Measurements from ENCODE around the gene NF2. TPM values are rescaled to one million over a fixed set of nuclear protein-coding genes. Genes with fewer than 3 reads are reported as not detected.
"Not testable (repeated sequence)": the region's sequence is repeated elsewhere in the genome, so short reads cannot be mapped to it uniquely, and the experiment has no call there.

The NF2 gene
- total RNA-seq, 1 experiment from 2014 or later, result 56.9 TPM

DNA sequence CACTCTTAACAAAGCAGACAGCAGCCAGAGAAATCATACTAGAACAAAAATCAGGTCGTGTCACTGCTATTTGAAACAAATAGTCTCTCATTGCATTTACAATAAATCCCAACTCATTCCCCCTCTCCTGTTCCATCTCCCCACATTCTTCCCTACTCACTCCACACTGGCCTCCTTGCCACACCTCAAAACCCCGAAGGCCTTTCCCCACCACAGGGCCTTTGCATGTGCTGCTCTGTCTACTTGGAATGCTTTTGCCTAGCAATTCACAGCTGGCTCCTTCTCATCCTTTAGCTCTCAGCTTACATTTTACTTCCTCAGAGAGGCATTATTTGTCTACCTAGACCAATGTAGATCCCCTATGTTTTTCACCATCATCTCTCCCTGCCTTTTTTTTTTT lies 43.6 kb upstream of the NF2 start (continued):
- no peak for TF ChIP-seq NFE2L1 (CRISPR knock-in tag; IDR thresholded peaks at IDR 0.05)
- TF ChIP-seq FOXJ3 (CRISPR knock-in tag; IDR thresholded peaks at IDR 0.05; ENCODE audit: borderline replicate concordance), result no peak
- no peak for TF ChIP-seq OVOL2 (CRISPR knock-in tag; IDR thresholded peaks at IDR 0.05; ENCODE audit: borderline replicate concordance)
- no peak for TF ChIP-seq SMAD3 (CRISPR knock-in tag; IDR thresholded peaks at IDR 0.05; ENCODE audit: borderline replicate concordance)

DNA sequence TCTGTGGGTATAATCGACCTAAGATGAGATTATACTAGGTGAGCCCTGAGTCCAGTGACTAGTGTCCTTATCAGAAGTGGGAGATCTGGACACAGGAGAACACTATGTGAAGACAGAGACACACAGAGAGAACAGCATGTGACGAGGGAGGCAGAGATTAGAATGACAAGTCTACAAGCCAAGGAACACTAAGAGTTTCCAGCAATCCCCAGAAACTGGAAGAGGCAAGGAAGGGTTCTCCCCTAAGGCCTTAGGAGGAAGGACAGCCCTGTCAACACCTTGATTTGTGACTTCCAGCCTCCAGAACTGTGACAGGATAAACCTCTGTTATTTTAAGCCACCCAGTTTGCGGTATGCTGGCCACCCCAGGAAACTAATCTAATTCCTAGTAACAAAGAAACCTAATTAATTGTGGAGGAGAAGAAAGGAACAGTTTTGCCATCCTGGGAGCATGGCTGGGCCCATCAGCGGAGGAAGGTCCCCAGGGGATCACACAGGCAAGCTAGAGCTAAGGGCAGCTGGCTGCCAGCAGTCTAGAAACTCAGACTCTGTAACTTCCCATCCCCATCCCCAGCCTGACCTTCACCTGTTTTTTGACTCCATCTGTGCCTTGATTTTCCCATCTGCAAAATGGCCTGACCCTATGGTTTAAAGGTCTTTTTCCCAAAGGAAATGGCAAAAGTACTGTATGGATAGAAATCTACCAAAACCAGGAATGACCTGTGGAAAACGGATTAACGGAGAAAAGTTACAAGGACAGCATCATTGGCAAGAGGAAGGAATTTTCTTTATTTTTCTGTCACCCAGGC lies 39.6 kb upstream of the NF2 start:
- Mint-ChIP-seq H3K9me3 (no peaks in the 10 kb centered on the region), H3K4me3 (no peak overlapping the region), H3K4me1 (no peaks in the 10 kb centered on the region), H3K27me3 (ENCODE audit: low read depth) (no peaks in the 10 kb centered on the region), H3K27ac (no peak overlapping the region), H3K36me3 (peaks cover 60% of the 10 kb centered on the region)
- ATAC-seq (no peak), DNase-seq (ENCODE audit: low spot score) (no peak)
- CTCF ChIA-PET, result no interaction called here
- POLR2A ChIA-PET, result no interaction called here
- TF ChIP-seq, protein P1, sequence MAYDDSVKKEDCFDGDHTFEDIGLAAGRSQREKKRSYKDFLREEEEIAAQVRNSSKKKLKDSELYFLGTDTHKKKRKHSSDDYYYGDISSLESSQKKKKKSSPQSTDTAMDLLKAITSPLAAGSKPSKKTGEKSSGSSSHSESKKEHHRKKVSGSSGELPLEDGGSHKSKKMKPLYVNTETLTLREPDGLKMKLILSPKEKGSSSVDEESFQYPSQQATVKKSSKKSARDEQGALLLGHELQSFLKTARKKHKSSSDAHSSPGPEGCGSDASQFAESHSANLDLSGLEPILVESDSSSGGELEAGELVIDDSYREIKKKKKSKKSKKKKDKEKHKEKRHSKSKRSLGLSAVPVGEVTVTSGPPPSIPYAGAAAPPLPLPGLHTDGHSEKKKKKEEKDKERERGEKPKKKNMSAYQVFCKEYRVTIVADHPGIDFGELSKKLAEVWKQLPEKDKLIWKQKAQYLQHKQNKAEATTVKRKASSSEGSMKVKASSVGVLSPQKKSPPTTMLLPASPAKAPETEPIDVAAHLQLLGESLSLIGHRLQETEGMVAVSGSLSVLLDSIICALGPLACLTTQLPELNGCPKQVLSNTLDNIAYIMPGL (CRISPR knock-in tag; IDR thresholded peaks at IDR 0.05), result no peak

DNA sequence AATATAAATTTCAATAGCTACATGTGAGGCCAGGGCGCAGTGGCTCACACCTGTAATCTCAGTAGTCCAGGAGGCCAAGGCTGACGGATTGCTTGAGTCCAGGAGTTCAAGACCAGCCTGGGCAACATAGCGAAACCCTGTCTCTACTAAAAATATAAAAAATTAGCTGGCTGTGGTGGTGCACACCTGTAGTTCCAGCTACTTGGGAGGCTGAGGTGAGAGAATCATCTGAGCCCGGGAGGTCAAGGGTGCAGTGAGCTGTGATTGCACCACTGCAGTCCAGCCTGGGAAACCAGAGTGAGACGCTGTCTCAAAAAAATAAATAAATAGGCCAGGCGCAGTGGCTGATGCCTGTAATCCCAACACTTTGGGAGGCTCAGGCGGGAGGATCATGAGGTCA lies 36.9 kb upstream of the NF2 start:
- CTCF ChIA-PET; H3K27me3 Mint-ChIP-seq (ENCODE audit: low read depth); H3K4me3 Mint-ChIP-seq; H3K4me1 Mint-ChIP-seq; DNase-seq (ENCODE audit: low spot score); H3K9me3 Mint-ChIP-seq; POLR2A ChIA-PET; H3K27ac Mint-ChIP-seq; ATAC-seq: not testable (repeated sequence)
- peaks cover 58% of the 10 kb centered on the region for H3K36me3 Mint-ChIP-seq

DNA sequence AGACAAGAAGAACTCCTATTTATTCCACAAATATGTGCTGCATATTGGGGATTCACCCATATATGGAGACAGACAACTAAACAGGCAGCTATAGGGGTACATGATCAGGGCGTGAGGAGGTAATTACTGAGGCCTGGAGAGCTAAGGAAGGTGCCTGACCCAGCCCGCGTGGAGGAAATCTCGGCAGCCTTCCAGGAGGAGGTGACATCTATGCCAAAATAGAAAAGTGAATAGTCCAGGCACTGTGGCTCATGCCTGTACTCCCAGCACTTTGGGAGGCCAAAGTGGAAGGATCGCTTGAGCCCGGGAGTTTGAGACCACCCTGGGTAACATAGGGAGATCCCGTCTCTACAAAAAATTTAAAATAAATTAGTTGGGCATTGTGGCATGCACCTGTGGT lies 36.1 kb upstream of the NF2 start:
- Mint-ChIP-seq H3K4me1 (no peaks in the 10 kb centered on the region), H3K27ac (no peak overlapping the region), H3K9me3 (no peaks in the 10 kb centered on the region), H3K27me3 (ENCODE audit: low read depth) (no peaks in the 10 kb centered on the region), H3K36me3 (peaks cover 50% of the 10 kb centered on the region), H3K4me3 (no peak overlapping the region)
- ATAC-seq (no peak), DNase-seq (ENCODE audit: low spot score) (no peak)
- ChIA-PET CTCF (no interaction called here), POLR2A (no interaction called here)
- TF ChIP-seq ZNF232 (CRISPR knock-in tag; IDR thresholded peaks at IDR 0.05) (no peak), ZNF416 (CRISPR knock-in tag; IDR thresholded peaks at IDR 0.05) (no peak), ZNF396 (CRISPR knock-in tag; IDR thresholded peaks at IDR 0.05; ENCODE audit: borderline replicate concordance) (no peak)
- TF ChIP-seq, protein P2, sequence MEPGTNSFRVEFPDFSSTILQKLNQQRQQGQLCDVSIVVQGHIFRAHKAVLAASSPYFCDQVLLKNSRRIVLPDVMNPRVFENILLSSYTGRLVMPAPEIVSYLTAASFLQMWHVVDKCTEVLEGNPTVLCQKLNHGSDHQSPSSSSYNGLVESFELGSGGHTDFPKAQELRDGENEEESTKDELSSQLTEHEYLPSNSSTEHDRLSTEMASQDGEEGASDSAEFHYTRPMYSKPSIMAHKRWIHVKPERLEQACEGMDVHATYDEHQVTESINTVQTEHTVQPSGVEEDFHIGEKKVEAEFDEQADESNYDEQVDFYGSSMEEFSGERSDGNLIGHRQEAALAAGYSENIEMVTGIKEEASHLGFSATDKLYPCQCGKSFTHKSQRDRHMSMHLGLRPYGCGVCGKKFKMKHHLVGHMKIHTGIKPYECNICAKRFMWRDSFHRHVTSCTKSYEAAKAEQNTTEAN (CRISPR knock-in tag; IDR thresholded peaks at IDR 0.05), result no peak
- TF ChIP-seq, protein P3, sequence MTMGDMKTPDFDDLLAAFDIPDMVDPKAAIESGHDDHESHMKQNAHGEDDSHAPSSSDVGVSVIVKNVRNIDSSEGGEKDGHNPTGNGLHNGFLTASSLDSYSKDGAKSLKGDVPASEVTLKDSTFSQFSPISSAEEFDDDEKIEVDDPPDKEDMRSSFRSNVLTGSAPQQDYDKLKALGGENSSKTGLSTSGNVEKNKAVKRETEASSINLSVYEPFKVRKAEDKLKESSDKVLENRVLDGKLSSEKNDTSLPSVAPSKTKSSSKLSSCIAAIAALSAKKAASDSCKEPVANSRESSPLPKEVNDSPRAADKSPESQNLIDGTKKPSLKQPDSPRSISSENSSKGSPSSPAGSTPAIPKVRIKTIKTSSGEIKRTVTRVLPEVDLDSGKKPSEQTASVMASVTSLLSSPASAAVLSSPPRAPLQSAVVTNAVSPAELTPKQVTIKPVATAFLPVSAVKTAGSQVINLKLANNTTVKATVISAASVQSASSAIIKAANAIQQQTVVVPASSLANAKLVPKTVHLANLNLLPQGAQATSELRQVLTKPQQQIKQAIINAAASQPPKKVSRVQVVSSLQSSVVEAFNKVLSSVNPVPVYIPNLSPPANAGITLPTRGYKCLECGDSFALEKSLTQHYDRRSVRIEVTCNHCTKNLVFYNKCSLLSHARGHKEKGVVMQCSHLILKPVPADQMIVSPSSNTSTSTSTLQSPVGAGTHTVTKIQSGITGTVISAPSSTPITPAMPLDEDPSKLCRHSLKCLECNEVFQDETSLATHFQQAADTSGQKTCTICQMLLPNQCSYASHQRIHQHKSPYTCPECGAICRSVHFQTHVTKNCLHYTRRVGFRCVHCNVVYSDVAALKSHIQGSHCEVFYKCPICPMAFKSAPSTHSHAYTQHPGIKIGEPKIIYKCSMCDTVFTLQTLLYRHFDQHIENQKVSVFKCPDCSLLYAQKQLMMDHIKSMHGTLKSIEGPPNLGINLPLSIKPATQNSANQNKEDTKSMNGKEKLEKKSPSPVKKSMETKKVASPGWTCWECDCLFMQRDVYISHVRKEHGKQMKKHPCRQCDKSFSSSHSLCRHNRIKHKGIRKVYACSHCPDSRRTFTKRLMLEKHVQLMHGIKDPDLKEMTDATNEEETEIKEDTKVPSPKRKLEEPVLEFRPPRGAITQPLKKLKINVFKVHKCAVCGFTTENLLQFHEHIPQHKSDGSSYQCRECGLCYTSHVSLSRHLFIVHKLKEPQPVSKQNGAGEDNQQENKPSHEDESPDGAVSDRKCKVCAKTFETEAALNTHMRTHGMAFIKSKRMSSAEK (CRISPR knock-in tag; IDR thresholded peaks at IDR 0.05; ENCODE audit: borderline replicate concordance), result no peak

All from WTC11 (cell line).